Upper lobe of left lung (tissue), 4 donors: ENCODE data around the gene MLLT3.

Source experiments
- EP300 ChIP-seq, 4 donors: sonication (generic); formaldehyde crosslinking; IDR thresholded peaks; one replicate each; pipeline ENCODE4 v1.5.1; 2017; ENCODE audit warnings: antibody characterized with exemption in 4 of 4, control low read depth in 2 of 4
- POLR2A ChIP-seq, 4 donors: fragments of 450-650 bp; IDR thresholded peaks; one replicate each; pipeline ENCODE4 v1.5.1; 2016 to 2017; ENCODE audit warnings: antibody characterized with exemption in 4 of 4, mild to moderate bottlenecking in 2 of 4
- POLR2AphosphoS5 ChIP-seq, 2 donors: sonication (generic); formaldehyde crosslinking; IDR thresholded peaks; one replicate each; pipeline ENCODE4 v1.5.1; 2017; ENCODE audit warnings: antibody characterized with exemption in 2 of 2
- TF ChIP-seq, protein P1 (sequence below), 6 experiments: fragments of 450-650 bp in 4 of 6; fragments of 200-600 bp in 2 of 6; sonication (generic) in 2 of 6; IDR thresholded peaks; one replicate each; pipeline ENCODE4 v1.5.1; 2016 to 2019; ENCODE audit warnings: antibody characterized with exemption in 6 of 6

DNA sequence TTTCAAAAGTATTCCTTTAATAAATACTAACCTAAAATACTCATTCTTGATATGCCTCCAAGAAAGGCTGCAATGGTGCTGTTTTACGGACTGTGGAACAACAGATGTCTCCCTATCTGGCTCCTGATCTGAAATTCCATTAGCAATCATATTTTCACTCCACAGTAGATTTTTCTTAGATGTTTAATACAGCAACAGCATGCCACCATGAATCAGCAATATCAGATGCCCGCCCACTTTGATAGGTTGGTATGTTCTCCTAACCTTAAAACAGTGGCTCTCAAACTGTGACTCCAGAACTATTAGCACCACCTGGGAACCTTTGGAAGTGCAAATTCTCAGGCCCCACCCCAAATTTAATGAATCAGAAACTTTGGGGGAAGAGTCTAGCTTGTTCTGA is 110.2 kb downstream of the MLLT3 start:
- TF ChIP-seq, protein P1, sequence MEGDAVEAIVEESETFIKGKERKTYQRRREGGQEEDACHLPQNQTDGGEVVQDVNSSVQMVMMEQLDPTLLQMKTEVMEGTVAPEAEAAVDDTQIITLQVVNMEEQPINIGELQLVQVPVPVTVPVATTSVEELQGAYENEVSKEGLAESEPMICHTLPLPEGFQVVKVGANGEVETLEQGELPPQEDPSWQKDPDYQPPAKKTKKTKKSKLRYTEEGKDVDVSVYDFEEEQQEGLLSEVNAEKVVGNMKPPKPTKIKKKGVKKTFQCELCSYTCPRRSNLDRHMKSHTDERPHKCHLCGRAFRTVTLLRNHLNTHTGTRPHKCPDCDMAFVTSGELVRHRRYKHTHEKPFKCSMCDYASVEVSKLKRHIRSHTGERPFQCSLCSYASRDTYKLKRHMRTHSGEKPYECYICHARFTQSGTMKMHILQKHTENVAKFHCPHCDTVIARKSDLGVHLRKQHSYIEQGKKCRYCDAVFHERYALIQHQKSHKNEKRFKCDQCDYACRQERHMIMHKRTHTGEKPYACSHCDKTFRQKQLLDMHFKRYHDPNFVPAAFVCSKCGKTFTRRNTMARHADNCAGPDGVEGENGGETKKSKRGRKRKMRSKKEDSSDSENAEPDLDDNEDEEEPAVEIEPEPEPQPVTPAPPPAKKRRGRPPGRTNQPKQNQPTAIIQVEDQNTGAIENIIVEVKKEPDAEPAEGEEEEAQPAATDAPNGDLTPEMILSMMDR (IDR thresholded peaks at IDR 0.05) = no peak
- TF ChIP-seq POLR2AphosphoS5 (IDR thresholded peaks at IDR 0.05) (no peak), POLR2A (IDR thresholded peaks at IDR 0.05) (no peak), EP300 (IDR thresholded peaks at IDR 0.05) (no peak)
